K562 (cell line): Measurements from ENCODE around the gene WDR88. TPM values are rescaled to one million over a fixed set of nuclear protein-coding genes. Genes with fewer than 3 reads are reported as not detected.

ENCODE experiments used
- ATAC-seq: fragments of 200-7000 bp; cut with Tn5 transposase; 3 replicates; pipeline ENCODE4 v1.9.1; 2020; ENCODE audit warnings: moderate library complexity
- BruUV-seq: library from RNA; stranded (reverse); fragments of 400-500 nt; replicated peaks from 2 replicates; lab custom pipeline; 2021; lab: Mats Ljungman, UMichigan
- CTCF ChIA-PET: fragments of 300-600 bp; formaldehyde crosslinking; extraction: SDS; loops from one replicate; lab custom pipeline; 2021; ENCODE audit warnings: low intra/inter-chr PET ratio; lab: Yijun Ruan, JAX
- POLR2A ChIA-PET: fragments of 300-600, 350-650 bp; sonication (Branson Sonifier 250); formaldehyde crosslinking; extraction: SDS; loops from one replicate; lab custom pipeline; 2021; ENCODE audit warnings: antibody characterized with exemption, inconsistent platforms; lab: Yijun Ruan, JAX
- DNase-seq, 4 experiments: peaks; one replicate each; pipeline versions ENCODE4 v3.0.0 to v3.0.0-alpha.2; 2011 to 2018; ENCODE audit warnings: low spot score in 3 of 4, mixed read lengths in 3 of 4; ENCODE audit errors: extremely low read depth in 1 of 4
- FAIRE-seq: peaks from 2 replicates; lab custom pipeline; 2011; peaks lifted over from hg19 to GRCh38; lab: Jason Lieb, UNC
- H2AFZ ChIP-seq: 2 replicates; pipeline ENCODE4 v1.6.0; 2011; ENCODE audit warnings: low read depth, low read length, control low read depth, inconsistent platforms
- H3K27ac ChIP-seq: fragments of 200-600 bp; 3 replicates; pipeline ENCODE4 v1.8.0; 2011; ENCODE audit warnings: low read depth, mild to moderate bottlenecking, control low read depth, inconsistent platforms, low read length, moderate library complexity, mixed read lengths; ENCODE audit errors: extremely low read depth
- H3K27me3 ChIP-seq, 2 experiments: fragments of 300-600 bp in 1 of 2; 2 replicates in 1 of 2; 3 replicates in 1 of 2; pipeline versions ENCODE4 v1.6.0 to v1.8.0; 2011; ENCODE audit warnings: inconsistent platforms in 2 of 2, low read length in 2 of 2, mild to moderate bottlenecking in 1 of 2, mixed read lengths in 1 of 2, moderate library complexity in 1 of 2; ENCODE audit not compliant: control insufficient read depth in 2 of 2, insufficient read depth in 2 of 2
- H3K36me3 ChIP-seq: fragments of 300-600 bp; 3 replicates; pipeline ENCODE4 v1.8.0; 2011; ENCODE audit warnings: mild to moderate bottlenecking, low read length, inconsistent platforms; ENCODE audit not compliant: control insufficient read depth, insufficient read depth
- H3K4me1 ChIP-seq, 2 experiments: fragments of 200-600 bp in 1 of 2; replicated peaks in 1 of 2; 2 replicates in 1 of 2; 3 replicates in 1 of 2; pipeline versions ENCODE4 v1.5.1 to v1.8.0; 2011; ENCODE audit warnings: inconsistent platforms in 2 of 2, low read length in 2 of 2, mild to moderate bottlenecking in 1 of 2, mixed read lengths in 1 of 2, moderate library complexity in 1 of 2; ENCODE audit not compliant: control insufficient read depth in 2 of 2, insufficient read depth in 2 of 2
- H3K4me2 ChIP-seq: 2 replicates; pipeline ENCODE4 v1.6.1; 2011; ENCODE audit warnings: low read length, control low read depth, inconsistent platforms, mixed read lengths; ENCODE audit not compliant: insufficient read depth
- H3K4me3 ChIP-seq: fragments of 200-600 bp; sonication (generic), shearing (Covaris generic); 2 replicates; pipeline ENCODE4 v1.5.1; 2016; ENCODE audit warnings: control low read depth, inconsistent platforms
- H3K79me2 ChIP-seq: fragments of 200-600 bp; 3 replicates; pipeline ENCODE4 v1.8.0; 2011; ENCODE audit warnings: low read length, inconsistent platforms; ENCODE audit not compliant: control insufficient read depth, insufficient read depth
- H3K9ac ChIP-seq, 2 experiments: 2 replicates each; pipeline versions ENCODE4 v1.6.0 to v1.6.1; 2011; ENCODE audit warnings: low read depth in 2 of 2, low read length in 2 of 2, control low read depth in 1 of 2, inconsistent platforms in 1 of 2, mild to moderate bottlenecking in 1 of 2, mixed read lengths in 1 of 2; ENCODE audit not compliant: insufficient read depth in 1 of 2
- H3K9me1 ChIP-seq: one replicate; pipeline ENCODE4 v1.6.0; 2011; ENCODE audit warnings: inconsistent platforms, mild to moderate bottlenecking, low read length, moderate library complexity; ENCODE audit not compliant: control insufficient read depth, insufficient read depth
- H3K9me3 ChIP-seq: replicated peaks from 2 replicates; pipeline ENCODE4 v1.5.1; 2011; ENCODE audit warnings: low read depth, low read length, inconsistent platforms; ENCODE audit not compliant: control insufficient read depth, insufficient read depth
- H4K20me1 ChIP-seq: replicated peaks from 2 replicates; pipeline ENCODE4 v1.6.1; 2011; ENCODE audit warnings: low read length, inconsistent platforms, mixed read lengths; ENCODE audit not compliant: control insufficient read depth, insufficient read depth
- E2F4 ChIP-seq: sonication (generic); formaldehyde crosslinking; IDR thresholded peaks from 2 replicates; pipeline ENCODE4 v1.8.0; 2022; ENCODE audit warnings: mild to moderate bottlenecking, low read depth, missing genetic modification reagents
- MGA ChIP-seq: fragments of 450-650 bp; IDR thresholded peaks from 2 replicates; pipeline ENCODE4 v1.6.1; 2016; ENCODE audit warnings: mild to moderate bottlenecking, moderate library complexity
- NR2C2 ChIP-seq, 2 experiments: fragments of 200-800 bp in 1 of 2; sonication (Bioruptor generic) in 1 of 2; sonication (generic) in 1 of 2; formaldehyde crosslinking in 1 of 2; IDR thresholded peaks; 2 replicates each; pipeline versions ENCODE4 v1.6.1 to v1.8.0; 2016 to 2022; ENCODE audit warnings: mild to moderate bottlenecking in 1 of 2, missing compliant biosample characterization in 1 of 2, missing genetic modification characterization in 1 of 2, missing genetic modification reagents in 1 of 2
- SIN3A ChIP-seq, 2 experiments: fragments of 150-350 bp in 1 of 2; IDR thresholded peaks; 2 replicates each; pipeline ENCODE4 v1.6.1; 2011 to 2016; ENCODE audit warnings: borderline replicate concordance in 2 of 2, low read depth in 2 of 2, low read length in 2 of 2, mild to moderate bottlenecking in 2 of 2, moderate library complexity in 2 of 2; ENCODE audit not compliant: control insufficient read depth in 1 of 2
- SRSF9 ChIP-seq: fragments of 200-400 bp; formaldehyde crosslinking; IDR thresholded peaks from 2 replicates; pipeline ENCODE4 v1.6.1; 2017; ENCODE audit warnings: low read depth, low read length, borderline replicate concordance
- TEAD1 ChIP-seq, 2 experiments: fragments of 450-650 bp in 1 of 2; sonication (generic) in 1 of 2; formaldehyde crosslinking; IDR thresholded peaks; 2 replicates each; pipeline versions ENCODE4 v1.4.0 to v1.8.0; 2020 to 2022; ENCODE audit warnings: mild to moderate bottlenecking in 2 of 2, missing genetic modification reagents in 1 of 2
- ZBTB8A ChIP-seq: fragments of 450-650 bp; IDR thresholded peaks from 2 replicates; pipeline ENCODE4 v1.6.1; 2018; ENCODE audit warnings: mild to moderate bottlenecking, moderate library complexity; ENCODE audit not compliant: partially characterized antibody
- WGBS: fragments of 100-300 bp; shearing (Covaris generic); methylation state at CpG from one replicate; pipeline ENCODE4 v1.1.6; 2016; ENCODE audit warnings: low coverage, mixed read lengths; ENCODE audit not compliant: insufficient coverage; ENCODE audit errors: missing lambda C conversion rate; 5-methylcytosine and 5-hydroxymethylcytosine counted together
- in situ Hi-C: fragments of 300-500 bp; cut with MboI; formaldehyde crosslinking; loops from 4 replicates; pipeline ENCODE4 v1.15.0; 2018; ENCODE audit warnings: inconsistent platforms, mixed read lengths
- intact Hi-C: fragments of 100-400 bp; cut with micrococcal nuclease; formaldehyde crosslinking; loops from 2 replicates; pipeline ENCODE4 v1.14.2; 2022
- polyA plus RNA-seq, 8 experiments: library from polyadenylated mRNA; depleted of rRNA in 4 of 8; stranded (reverse) in 5 of 8; unstranded in 3 of 8; fragments of >200 nt; fragmentation: Nextera tagmentation in 2 of 8; fragmentation: Illumina TruSeq in 1 of 8; extraction: Ambion mirVana in 2 of 8; extraction: Trizol in 1 of 8; gene quantifications; 2 replicates each; pipeline versions ENCODE4 v1.2.1 to v1.2.3, GENCODE V29; 2011 to 2014; ENCODE audit warnings: inconsistent platforms in 1 of 8, missing spikeins in 1 of 8
- total RNA-seq, 7 experiments: library from RNA; depleted of rRNA in 6 of 7; stranded (reverse); fragments of >200 nt in 6 of 7; fragmentation: Illumina TruSeq in 2 of 7; extraction: Trizol in 2 of 7; gene quantifications; 2 replicates each; pipeline versions ENCODE4 v1.2.1 to v1.2.3, GENCODE V29; 2011 to 2021; ENCODE audit warnings: low replicate concordance in 1 of 7

WDR88 gene
- total and polyA plus RNA-seq, 9 of the 15 experiments (the other 6 are each of a cell fraction or from before 2014, with no cell fraction given): 0.03 to 0.04 TPM; not detected in 7

GRCh38 chr19:33212436-33213172 is 80.7 kb downstream of the WDR88 start:
- 2% methylated on average over 27 of the region's 30 CpGs for WGBS
- ATAC-seq (no peak), FAIRE-seq (no peak), DNase-seq (no peak)
- peaks cover 7 to 73% of the 10 kb centered on the region in 2 experiments; a peak in 3 of 5 replicates for H3K27me3 ChIP-seq
- H3K4me1 ChIP-seq: peaks cover 0 to 7% of the 10 kb centered on the region in 2 experiments; a peak in 2 of 5 replicates
- ChIA-PET POLR2A (interaction anchor here (1.0 kb wide), 1 partner anchor 17 kb away, joined by 3 read pairs; no protein-coding TSS in a partner anchor), CTCF (no interaction called here)
- H3K9ac ChIP-seq: no peak overlapping the region
- no peaks in the 10 kb centered on the region for H3K9me1 ChIP-seq
- no peaks in the 10 kb centered on the region for H3K36me3 ChIP-seq
- no peak overlapping the region for H3K4me2 ChIP-seq
- no TSS peak for BruUV-seq
- no peak overlapping the region for H2AFZ ChIP-seq
- in situ Hi-C loops: no loop called here
- no peaks in the 10 kb centered on the region for H3K9me3 ChIP-seq
- intact Hi-C loops: no loop called here
- H3K27ac ChIP-seq: no peak overlapping the region
- H3K4me3 ChIP-seq: no peak overlapping the region
- no peaks in the 10 kb centered on the region for H3K79me2 ChIP-seq
- H4K20me1 ChIP-seq: peaks cover 5% of the 10 kb centered on the region
- TF ChIP-seq NR2C2 (CRISPR knock-in tag; IDR thresholded peaks at IDR 0.05) (no peak), NR2C2 (tag; IDR thresholded peaks at IDR 0.05) (no peak), TEAD1 (CRISPR knock-in tag; IDR thresholded peaks at IDR 0.05) (no peak), ZBTB8A (no peak), SIN3A (IDR thresholded peaks at IDR 0.05; ENCODE audit: borderline replicate concordance in 2 of 2, control insufficient read depth in 1 of 2, low read depth in 2 of 2, low read length in 2 of 2) (no peak), MGA (no peak), SRSF9 (no peak), E2F4 (CRISPR knock-in tag) (no peak)
